Neural cell (in vitro differentiated cells): Measurements from ENCODE around the gene MPPED1.

Experiments used
- CTCF ChIP-seq: fragments of 450-650 bp; IDR thresholded peaks from 2 replicates; pipeline ENCODE4 v1.5.1; 2014; ENCODE audit warnings: antibody characterized with exemption, mild to moderate bottlenecking, moderate library complexity; ENCODE audit not compliant: poor library complexity, severe bottlenecking
- EP300 ChIP-seq: fragments of 450-650 bp; conservative IDR thresholded peaks from 2 replicates; pipeline ENCODE4 v1.6.1; 2014; ENCODE audit warnings: antibody characterized with exemption, mild to moderate bottlenecking, moderate library complexity; ENCODE audit not compliant: poor library complexity, severe bottlenecking
- EZH2 ChIP-seq: fragments of 200-600, 300-800 bp; shearing (Covaris generic), sonication (generic); IDR thresholded peaks from 2 replicates; pipeline ENCODE4 v1.6.1; 2014; ENCODE audit warnings: antibody characterized with exemption, low read length, borderline replicate concordance, mild to moderate bottlenecking; ENCODE audit not compliant: insufficient read depth, poor library complexity, severe bottlenecking

- no peak for TF ChIP-seq CTCF
- no peak for TF ChIP-seq EZH2
- TF ChIP-seq EP300, result no peak
Measured at GRCh38 chr22:43415681-43416080, 3.9 kb downstream of the MPPED1 start.
